SIG-M5 treated with dmso at 0.1 percent for 504 hours (cell line): ENCODE measurements around the gene C1QC.

Source experiments
- DNase-seq: peaks from one replicate; lab custom pipeline; 2025; ENCODE audit not compliant: unreplicated experiment; lab: John Stamatoyannopoulos, UW

Gene C1QC

DNA sequence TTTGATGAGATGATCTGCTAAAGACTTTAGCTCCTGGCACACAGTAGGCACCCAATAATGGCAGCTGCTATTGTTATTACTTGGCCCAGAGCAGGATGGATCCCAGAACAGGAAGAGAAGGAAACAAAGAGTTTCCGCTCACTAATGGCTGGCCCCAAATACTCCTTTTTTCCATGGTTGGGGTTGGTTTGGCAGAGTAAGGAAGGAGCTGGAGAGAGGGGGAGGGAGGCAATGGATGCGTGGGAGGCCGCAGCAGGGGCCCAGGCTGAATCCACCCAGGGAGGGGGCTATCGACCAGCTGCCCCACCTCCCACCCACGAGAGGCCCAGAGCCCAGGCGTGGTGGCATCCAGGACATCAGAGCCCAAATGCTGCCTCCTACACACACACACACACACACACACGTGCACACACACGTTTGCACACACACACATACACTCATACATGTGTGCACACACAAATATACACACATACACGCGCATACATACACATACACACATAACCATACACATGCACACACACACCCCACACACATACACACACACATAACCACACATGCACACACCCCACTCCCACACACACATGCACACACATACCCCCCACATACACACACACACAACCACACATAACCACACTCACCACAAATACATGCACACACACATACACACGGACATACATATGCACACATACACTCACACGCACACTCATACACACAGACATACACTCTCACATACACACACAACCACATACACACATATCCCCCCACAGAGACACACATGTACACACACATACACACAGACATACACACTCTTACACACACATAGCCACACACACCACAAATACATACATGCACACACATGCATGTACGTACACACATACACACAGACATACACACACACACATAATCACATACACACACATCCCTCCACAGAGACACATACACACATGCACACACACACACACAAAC, 34.8 kb downstream of the C1QC start:
- no peak for DNase-seq

- no peak for DNase-seq
These were observed 37.3 kb downstream of the C1QC start for GRCh38 chr1:22680726-22681125.

DNA sequence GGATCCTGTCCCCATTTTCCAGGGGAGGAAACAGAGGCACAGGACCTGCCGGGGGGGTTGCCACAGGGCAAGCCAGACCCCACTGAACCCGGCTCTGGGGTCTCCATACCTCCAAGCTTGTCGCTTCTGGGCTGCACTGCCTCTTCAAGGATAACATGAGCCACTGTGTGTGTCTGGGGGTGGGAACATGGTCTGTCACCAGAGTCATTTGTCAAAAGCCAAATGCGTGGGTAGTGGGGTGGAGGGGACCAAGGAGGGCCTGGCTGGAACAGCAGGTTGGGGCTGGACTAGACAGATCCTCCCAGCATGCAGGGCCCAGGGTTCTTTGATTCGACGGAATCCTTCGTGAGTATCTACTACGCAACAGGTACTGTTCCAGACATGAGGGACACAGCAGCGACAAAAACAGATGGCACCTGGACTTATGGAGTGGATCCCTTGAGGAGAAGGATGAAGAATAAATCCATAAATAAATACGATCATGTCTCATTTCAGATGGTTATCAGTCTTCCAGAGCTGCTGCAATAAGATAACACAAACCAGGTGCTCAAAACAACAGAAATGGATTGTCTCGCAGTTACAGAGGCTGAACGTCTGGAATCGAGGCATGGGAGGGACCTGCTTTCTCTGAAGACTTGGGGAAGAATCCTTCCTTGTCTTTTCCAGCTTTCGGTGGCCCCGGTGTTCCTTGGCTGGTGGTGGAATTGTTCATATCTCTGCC, 38.3 kb downstream of the C1QC start:
- no peak for DNase-seq

DNA sequence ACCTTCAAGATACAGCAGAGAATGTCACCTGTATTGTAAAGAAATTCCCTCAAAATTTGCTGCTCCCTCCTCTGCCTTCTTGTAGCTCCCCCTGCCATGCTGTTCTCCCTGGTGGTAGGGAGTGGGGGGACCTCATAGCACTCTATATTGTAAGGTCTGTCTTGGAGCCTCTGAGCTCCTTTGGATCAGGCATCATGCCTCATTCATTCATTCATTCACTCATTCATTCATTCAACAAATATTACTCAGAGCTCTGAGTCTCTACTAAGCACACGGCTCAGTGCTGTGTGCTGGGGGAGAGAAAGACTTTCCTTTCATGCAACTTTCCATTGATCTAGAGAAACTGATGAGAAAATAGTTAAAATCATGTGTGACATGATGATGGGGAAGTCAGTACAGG, 40.1 kb downstream of the C1QC start:
- DNase-seq: no peak

DNA sequence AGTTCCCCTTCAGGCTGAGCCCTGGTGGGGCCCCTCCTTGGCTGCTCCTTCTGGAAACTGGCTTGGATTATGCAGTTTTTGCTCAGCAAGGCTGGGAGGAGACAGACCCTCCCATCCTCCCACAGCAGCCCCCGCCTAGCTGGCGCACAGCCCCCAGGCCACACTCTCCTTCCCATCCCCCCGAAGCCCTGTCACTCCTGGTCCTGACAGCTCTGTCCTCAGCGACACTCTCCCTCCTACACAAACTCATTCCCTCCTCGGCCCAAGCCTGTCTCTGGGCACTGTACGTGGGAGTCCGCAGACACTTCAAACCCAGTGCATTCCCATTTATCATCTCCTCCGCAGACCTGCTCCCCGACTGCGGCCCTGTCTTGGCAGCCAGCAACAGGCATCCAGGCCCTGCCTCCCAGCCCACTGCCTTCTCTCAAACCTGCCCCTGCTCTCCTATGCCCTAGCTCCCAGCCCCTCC, 42.2 kb downstream of the C1QC start:
- no peak for DNase-seq

GRCh38 chr1:22687191-22687590, 43.8 kb downstream of the C1QC start:
- DNase-seq: no peak

- DNase-seq: no peak
These were observed 45.0 kb downstream of the C1QC start for GRCh38 chr1:22688466-22688865.

DNA sequence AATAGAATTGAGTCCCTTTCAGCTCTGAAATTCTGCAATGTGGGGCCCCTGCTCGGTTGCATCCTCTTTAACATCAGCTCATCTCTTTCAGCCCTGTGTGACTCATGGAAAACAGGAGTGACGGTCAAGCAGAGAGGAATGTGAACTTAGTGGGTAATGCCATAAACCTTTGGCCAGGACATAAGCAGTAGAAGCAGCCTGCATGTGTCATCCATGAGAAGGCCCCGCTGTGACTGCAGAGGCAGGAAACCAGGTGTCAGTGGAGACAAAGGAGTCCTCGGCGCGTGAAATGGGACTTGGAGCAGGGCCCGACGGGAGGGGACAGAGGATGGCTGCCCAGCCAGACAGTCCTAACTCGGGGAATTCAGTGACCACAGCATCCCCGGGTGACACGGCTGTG, 46.1 kb downstream of the C1QC start:
- no peak for DNase-seq

DNA sequence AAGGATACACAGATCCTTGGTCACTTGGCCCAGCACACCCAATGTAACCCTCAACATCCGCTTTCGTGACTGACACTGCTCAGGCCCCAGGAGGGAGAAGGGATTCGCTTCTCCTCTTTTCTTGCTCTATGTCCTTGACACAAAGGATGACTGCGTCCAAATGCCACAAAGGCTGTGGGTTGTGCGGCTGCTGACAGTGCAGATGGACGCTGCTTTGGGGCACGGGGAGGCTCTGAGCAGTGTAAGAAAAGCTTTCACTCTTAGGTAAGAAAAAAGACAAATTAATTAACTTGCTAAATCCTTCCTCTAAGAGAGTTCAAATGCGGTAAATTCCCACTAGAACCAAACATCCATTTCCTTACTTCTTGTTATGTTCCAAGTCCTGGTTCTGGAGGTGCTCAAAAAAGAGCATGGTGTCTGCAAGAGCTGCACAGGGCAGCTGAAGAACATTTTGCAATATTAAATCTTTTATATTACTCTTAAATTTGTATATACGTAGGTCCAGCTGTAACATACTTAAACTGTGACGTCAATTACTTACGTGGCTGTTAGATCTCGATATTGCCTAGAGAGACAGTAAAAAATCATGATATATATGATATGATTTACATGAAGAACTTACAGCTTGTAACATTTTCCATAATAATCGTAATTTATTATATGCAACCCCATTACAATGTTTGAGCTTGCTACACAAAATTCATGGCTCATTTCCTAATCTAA, 47.8 kb downstream of the C1QC start:
- no peak for DNase-seq

GRCh38 chr1:22694172-22694571, 50.7 kb downstream of the C1QC start:
- DNase-seq: no peak

DNA sequence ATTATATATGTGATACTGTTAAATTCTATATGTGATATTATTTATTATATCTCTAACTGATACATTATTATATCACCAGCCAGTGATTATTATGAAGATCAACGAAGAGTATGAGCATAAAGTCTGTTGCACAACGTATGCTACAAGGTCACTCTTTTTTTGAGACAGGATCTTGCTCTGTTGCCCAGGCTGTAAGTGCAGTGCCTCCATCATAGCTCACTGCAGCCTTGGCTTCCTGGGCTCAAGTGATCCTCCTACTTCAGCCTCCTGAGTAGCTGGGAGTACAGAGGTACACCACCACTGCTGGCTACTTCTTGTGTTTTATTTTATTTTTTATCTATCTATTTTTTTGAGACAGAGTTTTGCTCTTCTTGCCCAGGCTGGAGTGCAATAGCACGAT, 53.2 kb downstream of the C1QC start:
- DNase-seq: no peak
